GM23248 (cell line): Measurements from ENCODE around the gene SALL3.

Experiments
- EZH2 ChIP-seq: fragments of 200-600 bp; sonication (generic); IDR thresholded peaks from 2 replicates; pipeline ENCODE4 v1.6.1; 2018; ENCODE audit warnings: antibody characterized with exemption, mild to moderate bottlenecking; ENCODE audit not compliant: insufficient read depth, poor library complexity, severe bottlenecking
- EZH2phosphoT487 ChIP-seq: fragments of 200-600 bp; sonication (generic); IDR thresholded peaks from 2 replicates; pipeline ENCODE4 v1.6.1; 2018; ENCODE audit warnings: antibody characterized with exemption, moderate library complexity, mild to moderate bottlenecking, low read depth; ENCODE audit not compliant: insufficient read depth

GRCh38 chr18:78960709-78961108 lies 18.9 kb upstream of the SALL3 start:
- no peak for TF ChIP-seq EZH2
- no peak for TF ChIP-seq EZH2phosphoT487
